HepG2 (cell line): Measurements from ENCODE around the gene ALK. TPM values are rescaled to one million over a fixed set of nuclear protein-coding genes. Genes with fewer than 3 reads are reported as not detected.

Source experiments
- ATAC-seq: fragments of 200-7000 bp; cut with Tn5 transposase; 3 replicates; pipeline ENCODE4 v1.9.1; 2020; ENCODE audit warnings: mild to moderate bottlenecking, moderate library complexity
- BruUV-seq: library from RNA; stranded (reverse); fragments of 400-500 nt; replicated peaks from 2 replicates; lab custom pipeline; 2021; lab: Mats Ljungman, UMichigan
- CTCF ChIA-PET: fragments of 300-600 bp; formaldehyde crosslinking; extraction: SDS; loops from one replicate; lab custom pipeline; 2021; ENCODE audit warnings: low total read pairs, inconsistent platforms, low intra/inter-chr PET ratio; lab: Yijun Ruan, JAX
- POLR2A ChIA-PET: fragments of 350-600 bp; sonication (Branson Sonifier 250); formaldehyde crosslinking; loops from one replicate; lab custom pipeline; 2020; ENCODE audit warnings: antibody characterized with exemption, inconsistent platforms; lab: Yijun Ruan, JAX
- DNase-seq: peaks from one replicate; pipeline ENCODE4 v3.0.0-alpha.2; 2015; ENCODE audit warnings: low spot score
- FAIRE-seq: peaks from 3 replicates; lab custom pipeline; 2011; peaks lifted over from hg19 to GRCh38; lab: Jason Lieb, UNC
- H2AFZ ChIP-seq: one replicate; pipeline ENCODE4 v1.6.1; 2011; ENCODE audit warnings: low read length, inconsistent platforms
- H3K27ac ChIP-seq: fragments of 300-600 bp; 3 replicates; pipeline ENCODE4 v1.8.0; 2011; ENCODE audit warnings: mixed run types, mild to moderate bottlenecking, mixed read lengths, low read length, inconsistent platforms; ENCODE audit not compliant: insufficient read depth; ENCODE audit errors: extremely low read length
- H3K27me3 ChIP-seq, 2 experiments: fragments of 200-600 bp in 1 of 2; 2 replicates in 1 of 2; 3 replicates in 1 of 2; pipeline versions ENCODE4 v1.6.0 to v1.8.0; 2011; ENCODE audit warnings: low read length in 2 of 2, mild to moderate bottlenecking in 2 of 2, moderate library complexity in 2 of 2, inconsistent platforms in 1 of 2; ENCODE audit not compliant: insufficient read depth in 2 of 2, control insufficient read depth in 1 of 2
- H3K36me3 ChIP-seq, 2 experiments: fragments of 200-600 bp in 1 of 2; replicated peaks in 1 of 2; 2 replicates in 1 of 2; 3 replicates in 1 of 2; pipeline versions ENCODE4 v1.5.1 to v1.8.0; 2011; ENCODE audit warnings: low read length in 2 of 2, inconsistent platforms in 1 of 2; ENCODE audit not compliant: insufficient read depth in 2 of 2, control insufficient read depth in 1 of 2
- H3K4me1 ChIP-seq: 2 replicates; pipeline ENCODE4 v1.5.1; 2012; ENCODE audit warnings: low read length, inconsistent platforms; ENCODE audit not compliant: insufficient read depth
- H3K4me2 ChIP-seq: 2 replicates; pipeline ENCODE4 v1.6.0; 2011; ENCODE audit warnings: low read depth, low read length, inconsistent platforms
- H3K4me3 ChIP-seq, 3 experiments: fragments of 200-600 bp in 1 of 3; sonication (generic), shearing (Covaris generic) in 1 of 3; replicated peaks in 1 of 3; 2 replicates each; pipeline ENCODE4 v1.5.1; 2011 to 2016; ENCODE audit warnings: low read length in 3 of 3, inconsistent platforms in 2 of 3, low read depth in 2 of 3, mild to moderate bottlenecking in 2 of 3, control low read depth in 1 of 3, mixed read lengths in 1 of 3; ENCODE audit not compliant: insufficient read depth in 1 of 3
- H3K79me2 ChIP-seq: one replicate; pipeline ENCODE4 v1.6.1; 2011; ENCODE audit warnings: low read length, inconsistent platforms; ENCODE audit not compliant: insufficient read depth
- H3K9ac ChIP-seq: 2 replicates; pipeline ENCODE4 v1.6.0; 2011; ENCODE audit warnings: mild to moderate bottlenecking, low read depth, low read length, inconsistent platforms; ENCODE audit not compliant: insufficient read depth
- H3K9me3 ChIP-seq: 2 replicates; pipeline ENCODE4 v1.5.1; 2012; ENCODE audit warnings: mild to moderate bottlenecking, low read length
- H4K20me1 ChIP-seq: 2 replicates; pipeline ENCODE4 v1.6.0; 2011; ENCODE audit warnings: inconsistent platforms, mild to moderate bottlenecking, low read length, moderate library complexity; ENCODE audit not compliant: insufficient read depth
- DMTF1 ChIP-seq: sonication (generic); formaldehyde crosslinking; IDR thresholded peaks from 2 replicates; pipeline ENCODE4 v1.4.0; 2020; ENCODE audit warnings: mild to moderate bottlenecking, missing genetic modification reagents
- DRAP1 ChIP-seq: IDR thresholded peaks from 2 replicates; pipeline ENCODE4 v1.6.1; 2016; ENCODE audit warnings: missing genetic modification reagents, missing compliant biosample characterization
- FLYWCH1 ChIP-seq: sonication (generic); formaldehyde crosslinking; IDR thresholded peaks from 2 replicates; pipeline ENCODE4 v1.8.1; 2023; ENCODE audit warnings: mild to moderate bottlenecking, missing genetic modification reagents
- JUN ChIP-seq: sonication (generic); formaldehyde crosslinking; IDR thresholded peaks from 2 replicates; pipeline ENCODE4 v1.4.0; 2020; ENCODE audit warnings: mild to moderate bottlenecking, missing genetic modification reagents
- KLF9 ChIP-seq: IDR thresholded peaks from 2 replicates; pipeline ENCODE4 v1.6.1; 2016; ENCODE audit warnings: low read depth
- MED8 ChIP-seq: sonication (generic); formaldehyde crosslinking; IDR thresholded peaks from 2 replicates; pipeline ENCODE4 v1.8.1; 2023; ENCODE audit warnings: mild to moderate bottlenecking, missing genetic modification reagents; ENCODE audit not compliant: insufficient replicate concordance
- NFYB ChIP-seq: sonication (generic); formaldehyde crosslinking; IDR thresholded peaks from 2 replicates; pipeline ENCODE4 v1.4.0; 2020; ENCODE audit warnings: missing genetic modification reagents
- NR1H2 ChIP-seq: sonication (generic); formaldehyde crosslinking; IDR thresholded peaks from 2 replicates; pipeline ENCODE4 v1.8.1; 2022; ENCODE audit warnings: low read depth, missing genetic modification reagents, borderline replicate concordance
- ZNF282 ChIP-seq: fragments of 450-650 bp; IDR thresholded peaks from 2 replicates; pipeline ENCODE4 v1.6.1; 2018; ENCODE audit not compliant: partially characterized antibody
- ZNF367 ChIP-seq: sonication (generic); formaldehyde crosslinking; IDR thresholded peaks from 2 replicates; pipeline ENCODE4 v1.4.0; 2020; ENCODE audit warnings: missing genetic modification reagents, borderline replicate concordance
- ZZZ3 ChIP-seq: sonication (generic); formaldehyde crosslinking; IDR thresholded peaks from 2 replicates; pipeline ENCODE4 v1.4.0; 2020; ENCODE audit warnings: missing genetic modification reagents, mild to moderate bottlenecking, borderline replicate concordance
- WGBS: methylation state at CpG from one replicate; pipeline ENCODE4 v1.1.6; 2017; ENCODE audit warnings: low lambda C conversion rate; 5-methylcytosine and 5-hydroxymethylcytosine counted together
- in situ Hi-C: cut with HindIII; loops from 2 replicates; pipeline ENCODE4 v1.10.0; 2017; ENCODE audit warnings: low pct_unique_long_range_greater_than_20kb; ENCODE audit not compliant: extremely low pct_ligation_motif_present
- intact Hi-C: fragments of 100-400 bp; cut with micrococcal nuclease; formaldehyde crosslinking; loops from one replicate; pipeline ENCODE4 v1.10.0; 2022; ENCODE audit not compliant: unreplicated experiment
- polyA plus RNA-seq, 8 experiments: library from polyadenylated mRNA; depleted of rRNA in 3 of 8; stranded (reverse) in 7 of 8; unstranded in 1 of 8; fragments of >200 nt; fragmentation: Illumina TruSeq in 4 of 8; extraction: Trizol in 4 of 8; gene quantifications; 2 replicates each; pipeline versions ENCODE4 v1.2.1 to v1.2.3, GENCODE V29; 2011 to 2016; ENCODE audit warnings: low read depth in 4 of 8, missing spikeins in 1 of 8, mixed read lengths in 1 of 8; ENCODE audit not compliant: insufficient read depth in 1 of 8
- total RNA-seq, 5 experiments: library from RNA; depleted of rRNA; stranded (reverse); fragments of >200 nt; fragmentation: Illumina TruSeq; extraction: Trizol; gene quantifications; 2 replicates each; pipeline ENCODE4 v1.2.3, GENCODE V29; 2016; ENCODE audit warnings: low read depth in 1 of 5
- TF ChIP-seq, protein P1 (sequence below): sonication (generic); formaldehyde crosslinking; IDR thresholded peaks from 2 replicates; pipeline ENCODE4 v1.9.0; 2021; ENCODE audit warnings: missing genetic modification reagents, borderline replicate concordance
- TF ChIP-seq, protein P2 (sequence below): sonication (generic); formaldehyde crosslinking; IDR thresholded peaks from 2 replicates; pipeline ENCODE4 v1.4.0; 2020; ENCODE audit warnings: missing genetic modification reagents, borderline replicate concordance

The ALK gene
- total and polyA plus RNA-seq, 2 of the 13 experiments (the other 11 are each of a cell fraction or from before 2014, with no cell fraction given) = not detected

DNA sequence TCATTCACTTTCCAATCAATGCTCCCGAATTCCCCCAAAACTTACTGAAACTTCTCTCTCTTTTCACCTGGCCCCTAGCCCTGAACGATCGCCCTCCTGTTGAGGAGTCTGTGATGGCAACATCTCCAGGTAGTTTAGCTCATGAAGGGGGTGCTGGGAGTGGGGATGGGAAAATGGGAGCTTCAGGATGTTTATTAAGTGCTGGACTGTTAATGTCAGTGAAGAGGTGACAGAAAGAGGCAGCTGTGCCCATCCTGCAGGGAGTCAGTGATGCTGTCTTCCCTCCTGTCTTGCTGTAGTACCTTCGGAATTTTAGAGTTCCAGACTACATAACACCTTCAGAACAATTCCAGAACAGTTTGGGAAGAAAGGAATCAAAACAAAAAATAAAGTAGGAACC, 308.8 kb downstream of the ALK start:
- peaks cover 0 to 20% of the 10 kb centered on the region in 2 experiments; a peak in 2 of 5 replicates for H3K27me3 ChIP-seq
- BruUV-seq = no TSS peak
- no peaks in the 10 kb centered on the region for H3K79me2 ChIP-seq
- in situ Hi-C loops (no loop called here), intact Hi-C loops (no loop called here)
- TF ChIP-seq, protein P1, sequence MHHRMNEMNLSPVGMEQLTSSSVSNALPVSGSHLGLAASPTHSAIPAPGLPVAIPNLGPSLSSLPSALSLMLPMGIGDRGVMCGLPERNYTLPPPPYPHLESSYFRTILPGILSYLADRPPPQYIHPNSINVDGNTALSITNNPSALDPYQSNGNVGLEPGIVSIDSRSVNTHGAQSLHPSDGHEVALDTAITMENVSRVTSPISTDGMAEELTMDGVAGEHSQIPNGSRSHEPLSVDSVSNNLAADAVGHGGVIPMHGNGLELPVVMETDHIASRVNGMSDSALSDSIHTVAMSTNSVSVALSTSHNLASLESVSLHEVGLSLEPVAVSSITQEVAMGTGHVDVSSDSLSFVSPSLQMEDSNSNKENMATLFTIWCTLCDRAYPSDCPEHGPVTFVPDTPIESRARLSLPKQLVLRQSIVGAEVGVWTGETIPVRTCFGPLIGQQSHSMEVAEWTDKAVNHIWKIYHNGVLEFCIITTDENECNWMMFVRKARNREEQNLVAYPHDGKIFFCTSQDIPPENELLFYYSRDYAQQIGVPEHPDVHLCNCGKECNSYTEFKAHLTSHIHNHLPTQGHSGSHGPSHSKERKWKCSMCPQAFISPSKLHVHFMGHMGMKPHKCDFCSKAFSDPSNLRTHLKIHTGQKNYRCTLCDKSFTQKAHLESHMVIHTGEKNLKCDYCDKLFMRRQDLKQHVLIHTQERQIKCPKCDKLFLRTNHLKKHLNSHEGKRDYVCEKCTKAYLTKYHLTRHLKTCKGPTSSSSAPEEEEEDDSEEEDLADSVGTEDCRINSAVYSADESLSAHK (CRISPR knock-in tag) = no peak
- TF ChIP-seq DRAP1 (CRISPR knock-in tag) (no peak), MED8 (CRISPR knock-in tag) (no peak), DMTF1 (CRISPR knock-in tag) (no peak), FLYWCH1 (CRISPR knock-in tag) (no peak), JUN (no peak), NFYB (CRISPR knock-in tag) (no peak), KLF9 (CRISPR knock-in tag) (no peak), NR1H2 (no peak), ZNF367 (CRISPR knock-in tag) (no peak), ZZZ3 (CRISPR knock-in tag) (no peak), ZNF282 (no peak)
- TF ChIP-seq, protein P2, sequence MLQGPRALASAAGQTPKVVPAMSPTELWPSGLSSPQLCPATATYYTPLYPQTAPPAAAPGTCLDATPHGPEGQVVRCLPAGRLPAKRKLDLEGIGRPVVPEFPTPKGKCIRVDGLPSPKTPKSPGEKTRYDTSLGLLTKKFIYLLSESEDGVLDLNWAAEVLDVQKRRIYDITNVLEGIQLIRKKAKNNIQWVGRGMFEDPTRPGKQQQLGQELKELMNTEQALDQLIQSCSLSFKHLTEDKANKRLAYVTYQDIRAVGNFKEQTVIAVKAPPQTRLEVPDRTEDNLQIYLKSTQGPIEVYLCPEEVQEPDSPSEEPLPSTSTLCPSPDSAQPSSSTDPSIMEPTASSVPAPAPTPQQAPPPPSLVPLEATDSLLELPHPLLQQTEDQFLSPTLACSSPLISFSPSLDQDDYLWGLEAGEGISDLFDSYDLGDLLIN (CRISPR knock-in tag) = no peak
- 0% methylated on average over 4 of the region's 4 CpGs for WGBS
- no peaks in the 10 kb centered on the region for H3K36me3 ChIP-seq
- no peak for FAIRE-seq
- no peak overlapping the region for H3K9ac ChIP-seq
- ChIA-PET POLR2A (no interaction called here), CTCF (no interaction called here)
- H4K20me1 ChIP-seq = no peaks in the 10 kb centered on the region
- H3K27ac ChIP-seq = no peak overlapping the region
- no peak for DNase-seq
- no peak for ATAC-seq
- H3K4me2 ChIP-seq = no peak overlapping the region
- no peaks in the 10 kb centered on the region for H3K4me1 ChIP-seq
- no peak overlapping the region for H3K4me3 ChIP-seq
- no peaks in the 10 kb centered on the region for H3K9me3 ChIP-seq
- H2AFZ ChIP-seq = no peak overlapping the region
